Thoracic aorta (tissue), 2 donors: ENCODE measurements around the gene SMOC2. TPM values are rescaled to one million over a fixed set of nuclear protein-coding genes. Genes with fewer than 3 reads are reported as not detected.

Source experiments
- ATAC-seq: fragments of 150-250 bp; one replicate; pipeline ENCODE4 v1.8.0; 2017; ENCODE audit warnings: low read depth; ENCODE audit not compliant: insufficient number of reproducible peaks, low FRiP score
- DNase-seq: peaks from one replicate; pipeline ENCODE4 v3.0.0-alpha.2; 2020; ENCODE audit warnings: low spot score
- H3K27ac ChIP-seq, 2 donors: fragments of 200-600 bp; sonication (generic); 1 replicate in 1 of 2; 2 replicates in 1 of 2; pipeline ENCODE4 v1.5.1; 2016; ENCODE audit warnings: mild to moderate bottlenecking in 2 of 2, moderate library complexity in 2 of 2
- H3K27me3 ChIP-seq: fragments of 200-600 bp; sonication (generic); replicated peaks from 2 replicates; pipeline ENCODE4 v1.6.0; 2016; ENCODE audit warnings: mild to moderate bottlenecking; ENCODE audit not compliant: insufficient read depth
- H3K36me3 ChIP-seq: fragments of 200-600 bp; sonication (generic); one replicate; pipeline ENCODE4 v1.5.1; 2016
- H3K4me1 ChIP-seq, 2 donors: fragments of 200-600 bp; sonication (generic); 1 replicate in 1 of 2; 2 replicates in 1 of 2; pipeline versions ENCODE4 v1.5.1 to v1.6.0; 2016; ENCODE audit warnings: low read depth in 2 of 2, mild to moderate bottlenecking in 1 of 2; ENCODE audit not compliant: control insufficient read depth in 1 of 2
- H3K4me3 ChIP-seq: fragments of 200-600 bp; sonication (generic); 2 replicates; pipeline ENCODE4 v1.5.1; 2016; ENCODE audit warnings: mild to moderate bottlenecking
- H3K9me3 ChIP-seq: fragments of 200-600 bp; sonication (generic); 2 replicates; pipeline ENCODE4 v1.5.1; 2016
- CTCF ChIP-seq: fragments of 200-600 bp; sonication (generic); IDR thresholded peaks from one replicate; pipeline ENCODE4 v1.5.1; 2019; ENCODE audit warnings: antibody characterized with exemption
- total RNA-seq, 2 donors: library from RNA; depleted of rRNA; stranded (reverse); fragments of >200 nt; gene quantifications; one replicate each; pipeline versions ENCODE4 v1.1.0 to v1.2.3, GENCODE V29; 2016

SMOC2 gene
- total RNA-seq, 2 donors from 2014 or later = 334 to 424 TPM

GRCh38 chr6:168546730-168547129 lies 105.7 kb downstream of the SMOC2 start:
- H3K4me1 ChIP-seq = peaks cover 3 to 47% of the 10 kb centered on the region in 2 donors
- peaks cover 4% of the 10 kb centered on the region for H3K36me3 ChIP-seq
- no peak for TF ChIP-seq CTCF
- H3K27ac ChIP-seq = peak overlapping the region; percentile 64 to 68
- no peaks in the 10 kb centered on the region for H3K27me3 ChIP-seq
- H3K9me3 ChIP-seq = no peaks in the 10 kb centered on the region
- no peak overlapping the region for H3K4me3 ChIP-seq
- DNase-seq = no peak
- no peak for ATAC-seq

- Histone ChIP-seq H3K9me3 (no peaks in the 10 kb centered on the region), H3K4me3 (no peak overlapping the region), H3K36me3 (peaks cover 4% of the 10 kb centered on the region), H3K27ac (no peak overlapping the region), H3K27me3 (no peaks in the 10 kb centered on the region), H3K4me1 (peaks cover 0 to 32% of the 10 kb centered on the region in 2 donors)
- DNase-seq (no peak), ATAC-seq (no peak)
- TF ChIP-seq CTCF = no peak
Measured at GRCh38 chr6:168550326-168550725, 109.3 kb downstream of the SMOC2 start.

GRCh38 chr6:168554472-168554871 lies 113.5 kb downstream of the SMOC2 start:
- Histone ChIP-seq H3K36me3 (peaks cover 4% of the 10 kb centered on the region), H3K4me1 (peaks cover 0 to 19% of the 10 kb centered on the region in 2 donors), H3K4me3 (no peak overlapping the region), H3K27ac (peak overlapping the region; percentile 50 to 61), H3K9me3 (no peaks in the 10 kb centered on the region), H3K27me3 (no peaks in the 10 kb centered on the region)
- no peak for TF ChIP-seq CTCF
- peak; percentile 35 for ATAC-seq
- DNase-seq = no peak

GRCh38 chr6:168554898-168555617 lies 114.1 kb downstream of the SMOC2 start:
- H3K36me3 ChIP-seq = peaks cover 4% of the 10 kb centered on the region
- peak overlapping the region; percentile 50 to 61 for H3K27ac ChIP-seq
- no peak for TF ChIP-seq CTCF
- no peak overlapping the region for H3K4me3 ChIP-seq
- ATAC-seq (no peak), DNase-seq (no peak)
- H3K9me3 ChIP-seq = no peaks in the 10 kb centered on the region
- peaks cover 0 to 25% of the 10 kb centered on the region in 2 donors for H3K4me1 ChIP-seq
- no peaks in the 10 kb centered on the region for H3K27me3 ChIP-seq

GRCh38 chr6:168555618-168556273 lies 114.8 kb downstream of the SMOC2 start:
- DNase-seq = no peak
- Histone ChIP-seq H3K27me3 (no peaks in the 10 kb centered on the region), H3K4me3 (no peak overlapping the region), H3K27ac (peak overlapping the region in 1 of 2 donors; percentile 61), H3K9me3 (no peaks in the 10 kb centered on the region), H3K4me1 (peaks cover 0 to 27% of the 10 kb centered on the region in 2 donors), H3K36me3 (peaks cover 4% of the 10 kb centered on the region)
- ATAC-seq = no peak
- no peak for TF ChIP-seq CTCF
